GM18868 (cell line): ENCODE data around the gene SEMA6A.
A peak's percentile ranks its signal among the peaks of the same experiment; 100 is the strongest.
"Not testable (repeated sequence)": the region's sequence is repeated elsewhere in the genome, so short reads cannot be mapped to it uniquely, and the experiment has no call there.

Experiments
- ATAC-seq: cut with Tn5 transposase; IDR thresholded peaks from one replicate; pipeline ENCODE4 v1.9.1; 2021; ENCODE audit warnings: mild to moderate bottlenecking, moderate library complexity; ENCODE audit not compliant: unreplicated experiment

The SEMA6A gene

GRCh38 chr5:116524966-116525365 is 49.7 kb downstream of the SEMA6A start:
- no peak for ATAC-seq

GRCh38 chr5:116524051-116524904 is 50.3 kb downstream of the SEMA6A start:
- no peak for ATAC-seq

- not testable (repeated sequence) for ATAC-seq
These were observed 51.4 kb downstream of the SEMA6A start for GRCh38 chr5:116523182-116523581.

- ATAC-seq = no peak
These were observed 52.1 kb downstream of the SEMA6A start for GRCh38 chr5:116522356-116523136.

GRCh38 chr5:116521173-116521872 is 53.3 kb downstream of the SEMA6A start:
- ATAC-seq = peak; percentile 69

- ATAC-seq = no peak
These were observed 53.9 kb downstream of the SEMA6A start for GRCh38 chr5:116520771-116521170.

- ATAC-seq = no peak
These were observed 56.2 kb downstream of the SEMA6A start for GRCh38 chr5:116518423-116518822.

GRCh38 chr5:116517488-116517887 is 57.1 kb downstream of the SEMA6A start:
- no peak for ATAC-seq

- ATAC-seq = no peak
These were observed 58.6 kb downstream of the SEMA6A start for GRCh38 chr5:116516021-116516420.

- ATAC-seq = no peak
These were observed 60.1 kb downstream of the SEMA6A start for GRCh38 chr5:116514421-116514970.

- ATAC-seq = no peak
These were observed 64.1 kb downstream of the SEMA6A start for GRCh38 chr5:116510517-116510916.

- ATAC-seq = no peak
These were observed 65.0 kb downstream of the SEMA6A start for GRCh38 chr5:116509483-116510244.

- ATAC-seq = no peak
These were observed 65.8 kb downstream of the SEMA6A start for GRCh38 chr5:116508835-116509234.

GRCh38 chr5:116507941-116508655 is 66.5 kb downstream of the SEMA6A start:
- no peak for ATAC-seq

GRCh38 chr5:116507051-116507537 is 67.5 kb downstream of the SEMA6A start:
- ATAC-seq = no peak

GRCh38 chr5:116506488-116506887 is 68.1 kb downstream of the SEMA6A start:
- ATAC-seq = no peak

- no peak for ATAC-seq
These were observed 69.9 kb downstream of the SEMA6A start for GRCh38 chr5:116504593-116505166.

- ATAC-seq = no peak
These were observed 72.0 kb downstream of the SEMA6A start for GRCh38 chr5:116502616-116503015.

GRCh38 chr5:116502138-116502537 is 72.5 kb downstream of the SEMA6A start:
- no peak for ATAC-seq
